GM12878 (cell line): ENCODE data around the gene TMEM120B. TPM values are rescaled to one million over a fixed set of nuclear protein-coding genes. Genes with fewer than 3 reads are reported as not detected.

ENCODE experiments used
- CBFB ChIP-seq: IDR thresholded peaks from 2 replicates; pipeline ENCODE4 v1.6.1; 2016; ENCODE audit warnings: antibody characterized with exemption, low read depth
- CBX3 ChIP-seq: fragments of 200-600 bp; sonication (generic); IDR thresholded peaks from 2 replicates; pipeline ENCODE4 v1.6.1; 2016; ENCODE audit warnings: low read depth, borderline replicate concordance
- CBX5 ChIP-seq: sonication (generic); IDR thresholded peaks from 2 replicates; pipeline ENCODE4 v1.6.1; 2016; ENCODE audit warnings: low read depth, moderate library complexity, mild to moderate bottlenecking, inconsistent platforms
- CHD1 ChIP-seq: IDR thresholded peaks from 2 replicates; pipeline ENCODE4 v1.6.1; 2012; ENCODE audit warnings: low read depth, low read length, improper control_type of control experiment
- ETV6 ChIP-seq, 2 experiments: fragments of 450-650 bp in 1 of 2; IDR thresholded peaks in 1 of 2; conservative IDR thresholded peaks in 1 of 2; 2 replicates each; pipeline ENCODE4 v1.6.1; 2014; ENCODE audit warnings: antibody characterized with exemption in 1 of 2, borderline replicate concordance in 1 of 2, low read depth in 1 of 2, mild to moderate bottlenecking in 1 of 2, moderate library complexity in 1 of 2
- EZH2 ChIP-seq: IDR thresholded peaks from 2 replicates; pipeline ENCODE4 v1.6.1; 2012; ENCODE audit warnings: low read depth, mild to moderate bottlenecking, control low read depth, inconsistent platforms, low read length, borderline replicate concordance; ENCODE audit not compliant: control insufficient read depth
- FOS ChIP-seq: IDR thresholded peaks from 3 replicates; pipeline ENCODE4 v1.6.1; 2011; ENCODE audit warnings: borderline replicate concordance; ENCODE audit not compliant: insufficient read length; ENCODE audit errors: extremely low read depth
- HSF1 ChIP-seq: fragments of 150-350 bp; IDR thresholded peaks from 2 replicates; pipeline ENCODE4 v1.6.1; 2014; ENCODE audit warnings: mild to moderate bottlenecking, low read depth, low read length
- LARP7 ChIP-seq: fragments of 450-650 bp; IDR thresholded peaks from 2 replicates; pipeline ENCODE4 v1.6.1; 2017; ENCODE audit warnings: mild to moderate bottlenecking
- MYC ChIP-seq: IDR thresholded peaks from 2 replicates; pipeline ENCODE4 v1.6.1; 2011; ENCODE audit warnings: mild to moderate bottlenecking, low read length, moderate library complexity, inconsistent platforms; ENCODE audit not compliant: insufficient read depth, insufficient replicate concordance, insufficient read length, severe bottlenecking
- NFYA ChIP-seq: IDR thresholded peaks from 2 replicates; pipeline ENCODE4 v1.6.1; 2011; ENCODE audit warnings: low read depth, mild to moderate bottlenecking, low read length, improper control_type of control experiment, borderline replicate concordance
- NKRF ChIP-seq: fragments of 450-650 bp; conservative IDR thresholded peaks from 2 replicates; pipeline ENCODE4 v1.6.1; 2017; ENCODE audit warnings: mild to moderate bottlenecking, moderate library complexity
- POU2F2 ChIP-seq: IDR thresholded peaks from 3 replicates; pipeline ENCODE4 v1.6.1; 2011; ENCODE audit warnings: low read depth, mild to moderate bottlenecking, low read length, borderline replicate concordance
- RB1 ChIP-seq: fragments of 450-650 bp; formaldehyde crosslinking; IDR thresholded peaks from 2 replicates; pipeline ENCODE4 v1.6.1; 2017; ENCODE audit warnings: mild to moderate bottlenecking, borderline replicate concordance
- SRF ChIP-seq, 2 experiments: IDR thresholded peaks; 2 replicates each; pipeline ENCODE4 v1.6.1; 2011; ENCODE audit warnings: low read depth in 2 of 2, low read length in 2 of 2, mild to moderate bottlenecking in 1 of 2, moderate library complexity in 1 of 2
- TBL1XR1 ChIP-seq: IDR thresholded peaks from 2 replicates; pipeline ENCODE4 v1.6.1; 2012; ENCODE audit warnings: low read depth, low read length, improper control_type of control experiment
- ZBED1 ChIP-seq: IDR thresholded peaks from 2 replicates; pipeline ENCODE4 v1.6.1; 2016; ENCODE audit warnings: borderline replicate concordance
- ZNF274 ChIP-seq: IDR thresholded peaks from one replicate; pipeline ENCODE4 v1.8.0; 2011; ENCODE audit not compliant: insufficient read length, insufficient read depth
- polyA plus RNA-seq, 11 experiments: library from polyadenylated mRNA; depleted of rRNA in 4 of 11; unstranded in 6 of 11; stranded (reverse) in 5 of 11; fragments of >200 nt; fragmentation: Nextera tagmentation in 4 of 11; fragmentation: Illumina TruSeq in 1 of 11; extraction: Ambion mirVana in 4 of 11; extraction: Trizol in 1 of 11; gene quantifications; 1 replicate in 1 of 11; 2 replicates in 10 of 11; pipeline versions ENCODE4 v1.2.1 to v1.2.3, GENCODE V29; 2011 to 2016; ENCODE audit warnings: inconsistent platforms in 2 of 11, missing spikeins in 2 of 11, low read depth in 1 of 11
- total RNA-seq, 4 experiments: library from RNA; depleted of rRNA in 3 of 4; stranded (reverse); fragments of >200 nt in 3 of 4; fragmentation: Illumina TruSeq in 1 of 4; extraction: Trizol in 1 of 4; gene quantifications; 2 replicates each; pipeline versions ENCODE4 v1.2.1 to v1.2.3, GENCODE V29; 2013 to 2021
- TF ChIP-seq, protein P1 (sequence below): fragments of 450-650 bp; IDR thresholded peaks from 2 replicates; pipeline ENCODE4 v1.6.1; 2014; ENCODE audit warnings: mild to moderate bottlenecking
- TF ChIP-seq, protein P2 (sequence below): fragments of 450-650 bp; IDR thresholded peaks from 2 replicates; pipeline ENCODE4 v1.6.1; 2017; ENCODE audit warnings: antibody characterized with exemption, mild to moderate bottlenecking, moderate library complexity

Gene TMEM120B
- total and polyA plus RNA-seq, 10 of the 15 experiments (the other 5 are each of a cell fraction or from before 2014, with no cell fraction given), result 4.0 to 26.2 (median 9.2) TPM

DNA sequence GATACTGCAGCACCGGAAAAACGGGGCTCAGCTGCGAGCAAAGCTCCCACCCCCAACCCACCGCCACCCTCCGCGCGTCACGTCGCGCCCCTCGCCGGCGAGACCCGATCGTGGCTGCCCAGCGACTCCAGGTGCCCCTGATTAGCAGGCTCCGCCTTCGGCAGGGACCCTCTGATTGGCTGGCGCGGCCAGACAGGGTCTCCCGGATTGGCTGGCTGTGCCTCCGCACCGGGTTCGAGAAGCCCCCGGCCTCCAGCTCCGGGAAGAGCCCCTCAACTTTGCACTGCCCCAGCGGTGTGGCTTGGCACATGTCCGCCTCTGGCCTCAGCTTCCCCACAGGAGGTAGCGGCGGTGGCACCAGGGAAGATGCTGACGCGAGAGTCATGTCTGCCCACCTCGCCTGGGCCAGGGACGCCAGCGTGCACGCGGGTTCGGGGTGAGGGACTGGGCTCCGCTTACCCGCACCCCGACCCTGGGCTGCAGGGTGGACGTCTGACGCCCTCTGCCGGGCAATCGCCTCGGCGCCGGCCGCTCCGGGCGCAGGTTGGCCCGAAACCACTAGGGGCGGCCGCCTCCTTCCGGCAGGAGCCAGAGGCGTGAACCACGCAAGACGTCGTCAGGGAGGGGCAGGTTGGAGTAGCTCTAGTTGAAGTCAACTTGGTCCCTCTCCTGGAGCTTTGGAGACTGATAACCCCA lies 81.4 kb downstream of the TMEM120B start (continued):
- peak in 1 of 2 experiments; percentile 47; a peak in 1 of 4 replicates for TF ChIP-seq ETV6 (conservative IDR thresholded peaks at IDR 0.05 in 1 of 2, IDR thresholded peaks at IDR 0.05 in 1 of 2; ENCODE audit: borderline replicate concordance in 1 of 2, low read depth in 1 of 2)
- TF ChIP-seq RB1, result peak; percentile 89
- TF ChIP-seq ZNF274, result no peak
- no peak for TF ChIP-seq ZBED1
- TF ChIP-seq NFYA, result no peak
- TF ChIP-seq CBX3, result no peak
- no peak for TF ChIP-seq CBX5
- TF ChIP-seq, protein P1, sequence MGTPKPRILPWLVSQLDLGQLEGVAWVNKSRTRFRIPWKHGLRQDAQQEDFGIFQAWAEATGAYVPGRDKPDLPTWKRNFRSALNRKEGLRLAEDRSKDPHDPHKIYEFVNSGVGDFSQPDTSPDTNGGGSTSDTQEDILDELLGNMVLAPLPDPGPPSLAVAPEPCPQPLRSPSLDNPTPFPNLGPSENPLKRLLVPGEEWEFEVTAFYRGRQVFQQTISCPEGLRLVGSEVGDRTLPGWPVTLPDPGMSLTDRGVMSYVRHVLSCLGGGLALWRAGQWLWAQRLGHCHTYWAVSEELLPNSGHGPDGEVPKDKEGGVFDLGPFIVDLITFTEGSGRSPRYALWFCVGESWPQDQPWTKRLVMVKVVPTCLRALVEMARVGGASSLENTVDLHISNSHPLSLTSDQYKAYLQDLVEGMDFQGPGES, result peak; percentile 47; the same call in 1 of the 2 replicates
- TF ChIP-seq LARP7, result peak; percentile 84
- TF ChIP-seq TBL1XR1, result peak; percentile 10; the same call in 1 of the 2 replicates
- TF ChIP-seq CBFB, result peak; percentile 31; the same call in 1 of the 2 replicates
- TF ChIP-seq CHD1, result no peak
- TF ChIP-seq, protein P2, sequence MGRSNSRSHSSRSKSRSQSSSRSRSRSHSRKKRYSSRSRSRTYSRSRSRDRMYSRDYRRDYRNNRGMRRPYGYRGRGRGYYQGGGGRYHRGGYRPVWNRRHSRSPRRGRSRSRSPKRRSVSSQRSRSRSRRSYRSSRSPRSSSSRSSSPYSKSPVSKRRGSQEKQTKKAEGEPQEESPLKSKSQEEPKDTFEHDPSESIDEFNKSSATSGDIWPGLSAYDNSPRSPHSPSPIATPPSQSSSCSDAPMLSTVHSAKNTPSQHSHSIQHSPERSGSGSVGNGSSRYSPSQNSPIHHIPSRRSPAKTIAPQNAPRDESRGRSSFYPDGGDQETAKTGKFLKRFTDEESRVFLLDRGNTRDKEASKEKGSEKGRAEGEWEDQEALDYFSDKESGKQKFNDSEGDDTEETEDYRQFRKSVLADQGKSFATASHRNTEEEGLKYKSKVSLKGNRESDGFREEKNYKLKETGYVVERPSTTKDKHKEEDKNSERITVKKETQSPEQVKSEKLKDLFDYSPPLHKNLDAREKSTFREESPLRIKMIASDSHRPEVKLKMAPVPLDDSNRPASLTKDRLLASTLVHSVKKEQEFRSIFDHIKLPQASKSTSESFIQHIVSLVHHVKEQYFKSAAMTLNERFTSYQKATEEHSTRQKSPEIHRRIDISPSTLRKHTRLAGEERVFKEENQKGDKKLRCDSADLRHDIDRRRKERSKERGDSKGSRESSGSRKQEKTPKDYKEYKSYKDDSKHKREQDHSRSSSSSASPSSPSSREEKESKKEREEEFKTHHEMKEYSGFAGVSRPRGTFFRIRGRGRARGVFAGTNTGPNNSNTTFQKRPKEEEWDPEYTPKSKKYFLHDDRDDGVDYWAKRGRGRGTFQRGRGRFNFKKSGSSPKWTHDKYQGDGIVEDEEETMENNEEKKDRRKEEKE, result no peak
- TF ChIP-seq SRF (IDR thresholded peaks at IDR 0.05; ENCODE audit: low read depth in 2 of 2, low read length in 2 of 2), result peak in 1 of 2 experiments; percentile 66; a peak in 2 of 4 replicates
- TF ChIP-seq POU2F2, result peak; percentile 75; the same call in 1 of the 3 replicates
- no peak for TF ChIP-seq FOS
- TF ChIP-seq NKRF, result peak; percentile 95
- no peak for TF ChIP-seq HSF1
- TF ChIP-seq MYC, result peak; percentile 77
- no peak for TF ChIP-seq EZH2
